Measurements from ENCODE around the gene SLC38A3.

The SLC38A3 gene

GRCh38 chr3:50174947-50175524 is 30.0 kb upstream of the SLC38A3 start:
- Histone ChIP-seq H3K9ac (ENCODE audit: insufficient read length, low read depth) (no peak overlapping the region), H3K4me3 (ENCODE audit: insufficient read length, low read depth) (no peak overlapping the region), H3K4me1 (ENCODE audit: insufficient read depth, insufficient read length) (peaks cover 12% of the 10 kb centered on the region), H3K36me3 (ENCODE audit: insufficient read depth, insufficient read length, low read length) (peaks cover 36% of the 10 kb centered on the region), H3K27me3 (ENCODE audit: insufficient read depth, insufficient read length) (no peaks in the 10 kb centered on the region), H3K9me3 (ENCODE audit: insufficient read depth, low read length) (no peaks in the 10 kb centered on the region)
- no peak for DNase-seq (ENCODE audit: low read depth, low spot score)
- TF ChIP-seq ZNF274 (IDR thresholded peaks at IDR 0.05; ENCODE audit: low read depth, low read length): no peak
- no peak for TF ChIP-seq SUZ12 (IDR thresholded peaks at IDR 0.05; ENCODE audit: extremely low read depth, insufficient read depth, insufficient read length)
- no peak for TF ChIP-seq YY1 (IDR thresholded peaks at IDR 0.05; ENCODE audit: insufficient read depth, insufficient read length)

- Histone ChIP-seq H3K4me1 (ENCODE audit: insufficient read depth, insufficient read length) (peaks cover 5% of the 10 kb centered on the region), H3K4me3 (ENCODE audit: insufficient read length, low read depth) (no peak overlapping the region), H3K36me3 (ENCODE audit: insufficient read depth, insufficient read length, low read length) (peaks cover 41% of the 10 kb centered on the region), H3K9me3 (ENCODE audit: insufficient read depth, low read length) (no peaks in the 10 kb centered on the region), H3K27me3 (ENCODE audit: insufficient read depth, insufficient read length) (no peaks in the 10 kb centered on the region), H3K9ac (ENCODE audit: insufficient read length, low read depth) (no peak overlapping the region)
- no peak for TF ChIP-seq YY1 (IDR thresholded peaks at IDR 0.05; ENCODE audit: insufficient read depth, insufficient read length)
- no peak for TF ChIP-seq ZNF274 (IDR thresholded peaks at IDR 0.05; ENCODE audit: low read depth, low read length)
- TF ChIP-seq SUZ12 (IDR thresholded peaks at IDR 0.05; ENCODE audit: extremely low read depth, insufficient read depth, insufficient read length): no peak
- no peak for DNase-seq (ENCODE audit: low read depth, low spot score)
Observed at GRCh38 chr3:50177346-50177745, 27.7 kb upstream of the SLC38A3 start.

- Histone ChIP-seq H3K27me3 (ENCODE audit: insufficient read depth, insufficient read length) (no peaks in the 10 kb centered on the region), H3K4me3 (ENCODE audit: insufficient read length, low read depth) (no peak overlapping the region), H3K9ac (ENCODE audit: insufficient read length, low read depth) (no peak overlapping the region), H3K9me3 (ENCODE audit: insufficient read depth, low read length) (no peaks in the 10 kb centered on the region), H3K4me1 (ENCODE audit: insufficient read depth, insufficient read length) (no peaks in the 10 kb centered on the region), H3K36me3 (ENCODE audit: insufficient read depth, insufficient read length, low read length) (peaks cover 44% of the 10 kb centered on the region)
- DNase-seq (ENCODE audit: low read depth, low spot score): no peak
- TF ChIP-seq ZNF274 (IDR thresholded peaks at IDR 0.05; ENCODE audit: low read depth, low read length) (no peak), SUZ12 (IDR thresholded peaks at IDR 0.05; ENCODE audit: extremely low read depth, insufficient read depth, insufficient read length) (no peak), YY1 (IDR thresholded peaks at IDR 0.05; ENCODE audit: insufficient read depth, insufficient read length) (no peak)
Observed at GRCh38 chr3:50179710-50180109, 25.4 kb upstream of the SLC38A3 start.

- no peaks in the 10 kb centered on the region for H3K27me3 ChIP-seq (ENCODE audit: insufficient read depth, insufficient read length)
- DNase-seq (ENCODE audit: low read depth, low spot score): no peak
- TF ChIP-seq ZNF274 (IDR thresholded peaks at IDR 0.05; ENCODE audit: low read depth, low read length) (no peak), YY1 (IDR thresholded peaks at IDR 0.05; ENCODE audit: insufficient read depth, insufficient read length) (no peak), SUZ12 (IDR thresholded peaks at IDR 0.05; ENCODE audit: extremely low read depth, insufficient read depth, insufficient read length) (no peak)
- H3K4me1 ChIP-seq (ENCODE audit: insufficient read depth, insufficient read length): no peaks in the 10 kb centered on the region
- H3K9ac ChIP-seq (ENCODE audit: insufficient read length, low read depth): no peak overlapping the region
- H3K36me3 ChIP-seq (ENCODE audit: insufficient read depth, insufficient read length, low read length): peaks cover 40% of the 10 kb centered on the region
- no peak overlapping the region for H3K4me3 ChIP-seq (ENCODE audit: insufficient read length, low read depth)
- no peaks in the 10 kb centered on the region for H3K9me3 ChIP-seq (ENCODE audit: insufficient read depth, low read length)
Observed at GRCh38 chr3:50181985-50182384, 23.1 kb upstream of the SLC38A3 start.

- no peaks in the 10 kb centered on the region for H3K4me1 ChIP-seq (ENCODE audit: insufficient read depth, insufficient read length)
- no peak for TF ChIP-seq YY1 (IDR thresholded peaks at IDR 0.05; ENCODE audit: insufficient read depth, insufficient read length)
- no peak for TF ChIP-seq ZNF274 (IDR thresholded peaks at IDR 0.05; ENCODE audit: low read depth, low read length)
- no peak overlapping the region for H3K9ac ChIP-seq (ENCODE audit: insufficient read length, low read depth)
- H3K27me3 ChIP-seq (ENCODE audit: insufficient read depth, insufficient read length): no peaks in the 10 kb centered on the region
- H3K9me3 ChIP-seq (ENCODE audit: insufficient read depth, low read length): no peaks in the 10 kb centered on the region
- peaks cover 39% of the 10 kb centered on the region for H3K36me3 ChIP-seq (ENCODE audit: insufficient read depth, insufficient read length, low read length)
- no peak for DNase-seq (ENCODE audit: low read depth, low spot score)
- no peak overlapping the region for H3K4me3 ChIP-seq (ENCODE audit: insufficient read length, low read depth)
Observed at GRCh38 chr3:50182533-50183099, 22.5 kb upstream of the SLC38A3 start.

- peaks cover 46% of the 10 kb centered on the region for H3K36me3 ChIP-seq (ENCODE audit: insufficient read depth, insufficient read length, low read length)
- H3K27me3 ChIP-seq (ENCODE audit: insufficient read depth, insufficient read length): no peaks in the 10 kb centered on the region
- H3K4me3 ChIP-seq (ENCODE audit: insufficient read length, low read depth): no peak overlapping the region
- no peaks in the 10 kb centered on the region for H3K4me1 ChIP-seq (ENCODE audit: insufficient read depth, insufficient read length)
- DNase-seq (ENCODE audit: low read depth, low spot score): no peak
- no peak overlapping the region for H3K9ac ChIP-seq (ENCODE audit: insufficient read length, low read depth)
- H3K9me3 ChIP-seq (ENCODE audit: insufficient read depth, low read length): no peaks in the 10 kb centered on the region
- TF ChIP-seq YY1 (IDR thresholded peaks at IDR 0.05; ENCODE audit: insufficient read depth, insufficient read length) (no peak), ZNF274 (IDR thresholded peaks at IDR 0.05; ENCODE audit: low read depth, low read length) (no peak), SUZ12 (IDR thresholded peaks at IDR 0.05; ENCODE audit: extremely low read depth, insufficient read depth, insufficient read length) (no peak)
Observed at GRCh38 chr3:50183755-50184154, 21.3 kb upstream of the SLC38A3 start.

GRCh38 chr3:50184242-50184978 is 20.7 kb upstream of the SLC38A3 start:
- no peak for TF ChIP-seq ZNF274 (IDR thresholded peaks at IDR 0.05; ENCODE audit: low read depth, low read length)
- no peak for TF ChIP-seq YY1 (IDR thresholded peaks at IDR 0.05; ENCODE audit: insufficient read depth, insufficient read length)
- TF ChIP-seq SUZ12 (IDR thresholded peaks at IDR 0.05; ENCODE audit: extremely low read depth, insufficient read depth, insufficient read length): no peak
- no peak for DNase-seq (ENCODE audit: low read depth, low spot score)
- H3K4me1 ChIP-seq (ENCODE audit: insufficient read depth, insufficient read length): peaks cover 4% of the 10 kb centered on the region
- no peak overlapping the region for H3K9ac ChIP-seq (ENCODE audit: insufficient read length, low read depth)
- no peaks in the 10 kb centered on the region for H3K9me3 ChIP-seq (ENCODE audit: insufficient read depth, low read length)
- no peaks in the 10 kb centered on the region for H3K27me3 ChIP-seq (ENCODE audit: insufficient read depth, insufficient read length)
- H3K4me3 ChIP-seq (ENCODE audit: insufficient read length, low read depth): no peak overlapping the region
- peaks cover 46% of the 10 kb centered on the region for H3K36me3 ChIP-seq (ENCODE audit: insufficient read depth, insufficient read length, low read length)

Data from NT2/D1 (cell line).